ENCODE results near the gene CD82. TPM values are rescaled to one million over a fixed set of nuclear protein-coding genes. Genes with fewer than 3 reads are reported as not detected.
A peak's percentile ranks its signal among the peaks of the same experiment; 100 is the strongest.

The CD82 gene
- total and polyA plus RNA-seq, 4 donors = 21.6 to 54.4 (median 40.2) TPM

GRCh38 chr11:44572884-44573283, 7.4 kb downstream of the CD82 start:
- no peak overlapping the region for H3K4me3 ChIP-seq (ENCODE audit: low read depth, low read length)
- no peaks in the 10 kb centered on the region for H3K36me3 ChIP-seq (ENCODE audit: control insufficient read depth, insufficient read depth, low read length)
- 93% methylated on average over 13 of the region's 16 CpGs for WGBS (ENCODE audit: insufficient coverage)
- H3K27me3 ChIP-seq (ENCODE audit: control insufficient read depth, insufficient read depth, low read length) = no peaks in the 10 kb centered on the region
- no peak for DNase-seq (ENCODE audit: low read depth in 4 of 6, low spot score in 6 of 6)
- H3K4me1 ChIP-seq (ENCODE audit: control insufficient read depth, insufficient read depth, low read length) = peaks cover 46% of the 10 kb centered on the region
- no peaks in the 10 kb centered on the region for H3K9me3 ChIP-seq (ENCODE audit: control insufficient read depth, insufficient read depth, low read length)
- H3K27ac ChIP-seq (ENCODE audit: low read depth, low read length) = no peak overlapping the region

- no peak overlapping the region for H3K27ac ChIP-seq (ENCODE audit: low read depth, low read length)
- H3K27me3 ChIP-seq (ENCODE audit: control insufficient read depth, insufficient read depth, low read length) = no peaks in the 10 kb centered on the region
- H3K4me3 ChIP-seq (ENCODE audit: low read depth, low read length) = no peak overlapping the region
- H3K36me3 ChIP-seq (ENCODE audit: control insufficient read depth, insufficient read depth, low read length) = no peaks in the 10 kb centered on the region
- no peak for DNase-seq (ENCODE audit: low read depth in 4 of 6, low spot score in 6 of 6)
- H3K4me1 ChIP-seq (ENCODE audit: control insufficient read depth, insufficient read depth, low read length) = peaks cover 47% of the 10 kb centered on the region
- no peaks in the 10 kb centered on the region for H3K9me3 ChIP-seq (ENCODE audit: control insufficient read depth, insufficient read depth, low read length)
- 80% methylated on average over 2 of the region's 3 CpGs for WGBS (ENCODE audit: insufficient coverage)
Observed at GRCh38 chr11:44573333-44573732, 7.9 kb downstream of the CD82 start.

- Histone ChIP-seq H3K4me3 (ENCODE audit: low read depth, low read length) (no peak overlapping the region), H3K36me3 (ENCODE audit: control insufficient read depth, insufficient read depth, low read length) (no peaks in the 10 kb centered on the region), H3K4me1 (ENCODE audit: control insufficient read depth, insufficient read depth, low read length) (peaks cover 49% of the 10 kb centered on the region), H3K9me3 (ENCODE audit: control insufficient read depth, insufficient read depth, low read length) (no peaks in the 10 kb centered on the region), H3K27me3 (ENCODE audit: control insufficient read depth, insufficient read depth, low read length) (no peaks in the 10 kb centered on the region), H3K27ac (ENCODE audit: low read depth, low read length) (peak overlapping the region; percentile 48)
- no peak for DNase-seq (ENCODE audit: low read depth in 4 of 6, low spot score in 6 of 6)
- WGBS (ENCODE audit: insufficient coverage) = no CpG with 5 or more reads among the region's 5 CpGs
Observed at GRCh38 chr11:44574610-44575287, 9.3 kb downstream of the CD82 start.

- peaks cover 46% of the 10 kb centered on the region for H3K4me1 ChIP-seq (ENCODE audit: control insufficient read depth, insufficient read depth, low read length)
Observed at GRCh38 chr11:44575288-44575672, 9.8 kb downstream of the CD82 start.

GRCh38 chr11:44575962-44576361, 10.5 kb downstream of the CD82 start:
- Histone ChIP-seq H3K4me1 (ENCODE audit: control insufficient read depth, insufficient read depth, low read length) (peaks cover 40% of the 10 kb centered on the region), H3K9me3 (ENCODE audit: control insufficient read depth, insufficient read depth, low read length) (no peaks in the 10 kb centered on the region), H3K36me3 (ENCODE audit: control insufficient read depth, insufficient read depth, low read length) (no peaks in the 10 kb centered on the region), H3K4me3 (ENCODE audit: low read depth, low read length) (no peak overlapping the region), H3K27ac (ENCODE audit: low read depth, low read length) (peak overlapping the region; percentile 3), H3K27me3 (ENCODE audit: control insufficient read depth, insufficient read depth, low read length) (no peaks in the 10 kb centered on the region)
- no peak for DNase-seq (ENCODE audit: low read depth in 4 of 6, low spot score in 6 of 6)
- WGBS (ENCODE audit: insufficient coverage) = 82% methylated on average over 3 of the region's 5 CpGs

More at GRCh38 chr11:44575288-44575672, 9.8 kb downstream of the CD82 start:
- Histone ChIP-seq H3K27ac (ENCODE audit: low read depth, low read length) (peak overlapping the region; percentile 48), H3K9me3 (ENCODE audit: control insufficient read depth, insufficient read depth, low read length) (no peaks in the 10 kb centered on the region), H3K4me3 (ENCODE audit: low read depth, low read length) (no peak overlapping the region), H3K36me3 (ENCODE audit: control insufficient read depth, insufficient read depth, low read length) (no peaks in the 10 kb centered on the region), H3K27me3 (ENCODE audit: control insufficient read depth, insufficient read depth, low read length) (no peaks in the 10 kb centered on the region)
- no peak for DNase-seq (ENCODE audit: low read depth in 4 of 6, low spot score in 6 of 6)
- WGBS (ENCODE audit: insufficient coverage) = 80% methylated on average over 2 of the region's 2 CpGs

GRCh38 chr11:44576656-44577055, 11.2 kb downstream of the CD82 start:
- Histone ChIP-seq H3K4me3 (ENCODE audit: low read depth, low read length) (no peak overlapping the region), H3K27me3 (ENCODE audit: control insufficient read depth, insufficient read depth, low read length) (no peaks in the 10 kb centered on the region), H3K36me3 (ENCODE audit: control insufficient read depth, insufficient read depth, low read length) (peaks cover 2% of the 10 kb centered on the region), H3K9me3 (ENCODE audit: control insufficient read depth, insufficient read depth, low read length) (no peaks in the 10 kb centered on the region), H3K27ac (ENCODE audit: low read depth, low read length) (peak overlapping the region; percentile 3), H3K4me1 (ENCODE audit: control insufficient read depth, insufficient read depth, low read length) (peaks cover 37% of the 10 kb centered on the region)
- no peak for DNase-seq (ENCODE audit: low read depth in 4 of 6, low spot score in 6 of 6)
- WGBS (ENCODE audit: insufficient coverage) = no CpG with 5 or more reads among the region's 4 CpGs

- WGBS (ENCODE audit: insufficient coverage) = 91% methylated on average over 3 of the region's 7 CpGs
- no peak for DNase-seq (ENCODE audit: low read depth in 4 of 6, low spot score in 6 of 6)
- H3K9me3 ChIP-seq (ENCODE audit: control insufficient read depth, insufficient read depth, low read length) = no peaks in the 10 kb centered on the region
- peaks cover 33% of the 10 kb centered on the region for H3K4me1 ChIP-seq (ENCODE audit: control insufficient read depth, insufficient read depth, low read length)
- H3K36me3 ChIP-seq (ENCODE audit: control insufficient read depth, insufficient read depth, low read length) = peaks cover 5% of the 10 kb centered on the region
- no peak overlapping the region for H3K27ac ChIP-seq (ENCODE audit: low read depth, low read length)
- H3K4me3 ChIP-seq (ENCODE audit: low read depth, low read length) = no peak overlapping the region
- no peaks in the 10 kb centered on the region for H3K27me3 ChIP-seq (ENCODE audit: control insufficient read depth, insufficient read depth, low read length)
Observed at GRCh38 chr11:44577231-44577830, 11.9 kb downstream of the CD82 start.

GRCh38 chr11:44578279-44578678, 12.8 kb downstream of the CD82 start:
- H3K27ac ChIP-seq (ENCODE audit: low read depth, low read length) = no peak overlapping the region

GRCh38 chr11:44579302-44579761, 13.9 kb downstream of the CD82 start:
- Histone ChIP-seq H3K27ac (ENCODE audit: low read depth, low read length) (peak overlapping the region; percentile 50), H3K4me3 (ENCODE audit: low read depth, low read length) (no peak overlapping the region), H3K9me3 (ENCODE audit: control insufficient read depth, insufficient read depth, low read length) (no peaks in the 10 kb centered on the region), H3K4me1 (ENCODE audit: control insufficient read depth, insufficient read depth, low read length) (peaks cover 33% of the 10 kb centered on the region), H3K27me3 (ENCODE audit: control insufficient read depth, insufficient read depth, low read length) (no peaks in the 10 kb centered on the region), H3K36me3 (ENCODE audit: control insufficient read depth, insufficient read depth, low read length) (peaks cover 9% of the 10 kb centered on the region)
- DNase-seq (ENCODE audit: low read depth in 4 of 6, low spot score in 6 of 6) = peak in 2 of 6 donors; percentile 67 to 76
- whole genome bisulfite sequencing (ENCODE audit: insufficient coverage) = 19% methylated on average over 6 of the region's 6 CpGs

More at GRCh38 chr11:44578279-44578678, 12.8 kb downstream of the CD82 start:
- Histone ChIP-seq H3K4me1 (ENCODE audit: control insufficient read depth, insufficient read depth, low read length) (peaks cover 33% of the 10 kb centered on the region), H3K4me3 (ENCODE audit: low read depth, low read length) (no peak overlapping the region), H3K9me3 (ENCODE audit: control insufficient read depth, insufficient read depth, low read length) (no peaks in the 10 kb centered on the region), H3K27me3 (ENCODE audit: control insufficient read depth, insufficient read depth, low read length) (no peaks in the 10 kb centered on the region), H3K36me3 (ENCODE audit: control insufficient read depth, insufficient read depth, low read length) (peaks cover 9% of the 10 kb centered on the region)
- 82% methylated on average over 5 of the region's 5 CpGs for WGBS (ENCODE audit: insufficient coverage)
- DNase-seq (ENCODE audit: low read depth in 4 of 6, low spot score in 6 of 6) = no peak

- WGBS (ENCODE audit: insufficient coverage) = 69% methylated on average over 2 of the region's 2 CpGs
- H3K4me3 ChIP-seq (ENCODE audit: low read depth, low read length) = no peak overlapping the region
- H3K36me3 ChIP-seq (ENCODE audit: control insufficient read depth, insufficient read depth, low read length) = peaks cover 15% of the 10 kb centered on the region
- no peaks in the 10 kb centered on the region for H3K9me3 ChIP-seq (ENCODE audit: control insufficient read depth, insufficient read depth, low read length)
- no peak overlapping the region for H3K27ac ChIP-seq (ENCODE audit: low read depth, low read length)
- no peaks in the 10 kb centered on the region for H3K27me3 ChIP-seq (ENCODE audit: control insufficient read depth, insufficient read depth, low read length)
- peaks cover 33% of the 10 kb centered on the region for H3K4me1 ChIP-seq (ENCODE audit: control insufficient read depth, insufficient read depth, low read length)
- peak in 2 of 6 donors; percentile 55 to 62 for DNase-seq (ENCODE audit: low read depth in 4 of 6, low spot score in 6 of 6)
Observed at GRCh38 chr11:44580701-44581100, 15.2 kb downstream of the CD82 start.

Data from spinal cord (tissue), 10 donors.